ENCODE data around the gene GAS7. TPM values are rescaled to one million over a fixed set of nuclear protein-coding genes. Genes with fewer than 3 reads are reported as not detected.

The GAS7 gene
- total and polyA plus RNA-seq, 10 of the 15 experiments (the other 5 are each of a cell fraction or from before 2014, with no cell fraction given) = 2.3 to 53.4 (median 24.0) TPM

DNA sequence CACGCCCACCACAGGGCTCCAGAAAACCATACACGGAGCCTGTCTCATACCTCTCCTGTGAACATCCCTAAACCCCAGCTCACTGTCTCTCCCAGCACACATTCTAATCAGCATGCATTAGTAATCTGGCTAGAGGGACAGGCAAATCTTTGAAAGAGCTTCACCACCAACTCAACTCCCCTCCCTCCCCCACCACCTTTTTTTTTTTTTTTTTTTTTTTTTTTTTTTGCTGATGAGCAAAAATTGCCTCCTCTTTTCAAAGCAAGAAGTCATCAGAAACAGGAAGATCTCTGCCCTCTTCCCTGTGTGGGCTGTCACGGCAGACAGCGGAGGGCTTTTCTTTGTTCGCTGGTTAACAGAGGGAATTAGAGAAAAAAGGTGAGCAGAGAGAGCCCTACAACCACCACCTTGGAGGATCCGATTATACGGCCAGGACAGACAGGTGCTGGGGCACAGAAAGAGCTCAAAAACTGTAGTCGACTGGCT is 19.9 kb downstream of the GAS7 start (continued):
- TF ChIP-seq NRF1 (conservative IDR thresholded peaks at IDR 0.05; ENCODE audit: low read depth, low read length) (no peak), FOS (IDR thresholded peaks at IDR 0.05; ENCODE audit: borderline replicate concordance, extremely low read depth, insufficient read length) (no peak), SMAD1 (IDR thresholded peaks at IDR 0.05; ENCODE audit: low read depth, partially characterized antibody) (no peak)

DNA sequence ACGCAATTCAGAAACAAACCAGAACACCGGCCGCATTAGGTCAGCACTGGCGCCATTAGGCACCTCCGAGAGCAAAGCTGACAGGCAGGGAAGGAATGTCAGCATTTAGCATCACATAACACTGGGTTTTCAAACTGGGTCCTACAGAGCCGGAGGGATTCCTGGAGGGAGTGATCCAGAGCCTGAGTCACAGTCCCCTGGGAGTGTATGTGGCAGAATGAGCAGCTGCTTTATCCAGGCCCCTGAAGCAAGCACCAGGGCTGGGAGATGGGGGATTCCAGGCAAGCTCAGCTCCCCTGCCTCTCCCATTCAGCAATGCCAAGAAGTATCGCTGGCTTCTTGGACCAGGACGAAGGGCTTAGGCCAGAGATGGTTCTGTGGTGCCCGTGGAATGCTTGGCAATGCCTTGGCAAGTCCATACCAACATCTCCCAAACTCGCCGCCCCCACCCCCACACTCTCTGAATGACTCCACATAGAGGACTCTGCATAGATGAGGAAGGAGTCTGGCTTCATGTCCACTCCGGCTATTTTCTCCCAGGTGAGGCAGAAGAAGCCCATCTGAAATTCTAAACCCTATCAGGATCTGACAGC is 20.4 kb downstream of the GAS7 start:
- Histone ChIP-seq H3K4me3 (no peak overlapping the region), H4K20me1 (ENCODE audit: control insufficient read depth, insufficient read depth) (no peaks in the 10 kb centered on the region), H3K79me2 (ENCODE audit: control insufficient read depth, insufficient read depth, low read length) (no peaks in the 10 kb centered on the region), H3K36me3 (ENCODE audit: control insufficient read depth in 2 of 2, insufficient read depth in 2 of 2, low read length in 1 of 2) (no peaks in the 10 kb centered on the region), H3K27me3 (replicated peaks in 1 of 2; ENCODE audit: control insufficient read depth in 2 of 2, insufficient read depth in 2 of 2, low read length in 1 of 2) (no peaks in the 10 kb centered on the region; a peak in 1 of 4 replicates), H3K9ac (ENCODE audit: control insufficient read depth, insufficient read depth, low read length) (no peak overlapping the region), H2AFZ (ENCODE audit: control insufficient read depth, low read depth, low read length) (no peak overlapping the region), H3K27ac (ENCODE audit: control insufficient read depth, insufficient read depth) (no peak overlapping the region), H3K4me2 (ENCODE audit: control insufficient read depth, insufficient read depth) (no peak overlapping the region), H3K9me3 (replicated peaks; ENCODE audit: control insufficient read depth, insufficient read depth, low read length) (no peaks in the 10 kb centered on the region), H3K4me1 (ENCODE audit: control insufficient read depth, insufficient read depth, low read length) (no peaks in the 10 kb centered on the region; the same call in 1 of the 2 replicates)
- DNase-seq (ENCODE audit: low read depth, low spot score) (no peak), ATAC-seq (peak; percentile 21), FAIRE-seq (no peak)
- ChIA-PET SMC1A (ENCODE audit: uncharacterized antibody, unreplicated experiment) (no interaction called here), POLR2A (no interaction called here), RAD21 (ENCODE audit: unreplicated experiment) (no interaction called here), CTCF (no interaction called here)
- intact Hi-C loops (cut with micrococcal nuclease; ENCODE audit: unreplicated experiment) (no loop called here), in situ Hi-C loops (cut with MboI) (no loop called here)
- WGBS (ENCODE audit: insufficient coverage, insufficient replicate concordance, low lambda C conversion rate, missing lambda C conversion rate) = 16% methylated on average over 12 of the region's 12 CpGs
- TF ChIP-seq CEBPB (IDR thresholded peaks at IDR 0.05; ENCODE audit: borderline replicate concordance in 1 of 2, low read depth in 2 of 2, low read length in 2 of 2) = no peak
- no peak for TF ChIP-seq MAX (IDR thresholded peaks at IDR 0.05; ENCODE audit: low read depth, low read length)
- TF ChIP-seq FOXM1 (IDR thresholded peaks at IDR 0.05; ENCODE audit: low read depth, low read length) = no peak
- no peak for TF ChIP-seq CHD2 (IDR thresholded peaks at IDR 0.05; ENCODE audit: borderline replicate concordance, low read depth, low read length)
- no peak for TF ChIP-seq PKNOX1 (IDR thresholded peaks at IDR 0.05)
- TF ChIP-seq MLLT1 (IDR thresholded peaks at IDR 0.05) = no peak
- no peak for TF ChIP-seq YBX1 (IDR thresholded peaks at IDR 0.05)
- no TSS peak for BruUV-seq (replicated peaks)
